Fibroblast of pulmonary artery (primary cell): ENCODE data around the gene INF2.

Experiments used
- DNase-seq: peaks from one replicate; pipeline ENCODE4 v3.0.0-alpha.2; 2010; ENCODE audit warnings: low read depth
- H3K4me3 ChIP-seq: replicated peaks from 2 replicates; pipeline ENCODE4 v1.5.1; 2011; ENCODE audit warnings: low read depth, mild to moderate bottlenecking, control low read depth, low read length, moderate library complexity
- TF ChIP-seq, protein P1 (sequence below): IDR thresholded peaks from 2 replicates; pipeline ENCODE4 v1.5.1; 2011; ENCODE audit warnings: mild to moderate bottlenecking, control low read depth, low read length, inconsistent platforms; ENCODE audit errors: missing control alignments

INF2 gene

DNA sequence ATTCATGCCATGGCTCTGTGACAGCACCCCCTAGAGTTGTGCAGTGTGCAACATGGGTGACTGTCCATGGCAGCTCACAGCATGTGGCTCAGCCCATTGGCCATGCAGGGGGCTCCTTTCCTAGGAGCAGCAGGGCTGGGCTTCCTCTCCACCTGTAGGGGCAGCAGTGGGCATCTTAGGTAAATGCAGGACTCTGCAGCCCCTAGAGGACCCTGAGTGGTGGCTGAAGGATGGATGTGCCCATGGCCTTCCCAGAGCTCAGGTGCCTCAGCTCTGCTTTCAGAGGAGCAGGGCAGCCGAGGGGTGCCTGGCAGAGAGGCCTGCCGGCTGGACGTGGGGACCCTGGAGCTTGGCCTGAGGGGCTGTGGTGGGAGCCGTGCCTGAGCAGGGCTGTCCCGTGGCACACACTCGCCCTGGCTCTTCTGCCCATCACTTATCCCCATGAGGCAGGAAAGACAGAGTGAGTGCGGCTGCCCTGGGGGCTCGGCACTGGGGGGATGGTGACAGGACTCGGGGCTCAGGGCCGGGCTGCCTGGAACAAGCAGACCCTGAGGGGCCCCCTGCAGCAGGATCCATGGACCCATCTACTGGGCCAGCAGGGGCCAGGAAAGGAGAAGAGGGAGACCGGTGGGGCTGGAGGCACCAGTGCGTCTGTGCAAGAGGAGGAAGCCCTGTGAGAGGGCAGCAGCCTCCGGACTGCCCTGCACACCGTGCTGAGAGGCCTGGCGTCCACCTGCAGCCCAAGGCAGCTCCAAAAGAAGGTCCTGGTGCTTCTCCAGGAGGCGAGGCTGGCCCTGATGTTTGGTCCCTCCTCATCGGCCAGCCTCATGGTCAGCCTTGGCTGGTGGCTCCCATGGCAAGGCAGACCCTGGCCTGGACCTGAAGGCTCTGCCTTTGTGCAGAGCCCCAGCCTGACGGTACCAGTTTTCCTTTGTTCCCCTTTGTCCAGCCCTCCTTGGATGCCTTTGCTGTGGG, 42.2 kb downstream of the INF2 start:
- TF ChIP-seq, protein P1, sequence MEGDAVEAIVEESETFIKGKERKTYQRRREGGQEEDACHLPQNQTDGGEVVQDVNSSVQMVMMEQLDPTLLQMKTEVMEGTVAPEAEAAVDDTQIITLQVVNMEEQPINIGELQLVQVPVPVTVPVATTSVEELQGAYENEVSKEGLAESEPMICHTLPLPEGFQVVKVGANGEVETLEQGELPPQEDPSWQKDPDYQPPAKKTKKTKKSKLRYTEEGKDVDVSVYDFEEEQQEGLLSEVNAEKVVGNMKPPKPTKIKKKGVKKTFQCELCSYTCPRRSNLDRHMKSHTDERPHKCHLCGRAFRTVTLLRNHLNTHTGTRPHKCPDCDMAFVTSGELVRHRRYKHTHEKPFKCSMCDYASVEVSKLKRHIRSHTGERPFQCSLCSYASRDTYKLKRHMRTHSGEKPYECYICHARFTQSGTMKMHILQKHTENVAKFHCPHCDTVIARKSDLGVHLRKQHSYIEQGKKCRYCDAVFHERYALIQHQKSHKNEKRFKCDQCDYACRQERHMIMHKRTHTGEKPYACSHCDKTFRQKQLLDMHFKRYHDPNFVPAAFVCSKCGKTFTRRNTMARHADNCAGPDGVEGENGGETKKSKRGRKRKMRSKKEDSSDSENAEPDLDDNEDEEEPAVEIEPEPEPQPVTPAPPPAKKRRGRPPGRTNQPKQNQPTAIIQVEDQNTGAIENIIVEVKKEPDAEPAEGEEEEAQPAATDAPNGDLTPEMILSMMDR = peak; percentile 39
- no peak overlapping the region for H3K4me3 ChIP-seq
- no peak for DNase-seq

DNA sequence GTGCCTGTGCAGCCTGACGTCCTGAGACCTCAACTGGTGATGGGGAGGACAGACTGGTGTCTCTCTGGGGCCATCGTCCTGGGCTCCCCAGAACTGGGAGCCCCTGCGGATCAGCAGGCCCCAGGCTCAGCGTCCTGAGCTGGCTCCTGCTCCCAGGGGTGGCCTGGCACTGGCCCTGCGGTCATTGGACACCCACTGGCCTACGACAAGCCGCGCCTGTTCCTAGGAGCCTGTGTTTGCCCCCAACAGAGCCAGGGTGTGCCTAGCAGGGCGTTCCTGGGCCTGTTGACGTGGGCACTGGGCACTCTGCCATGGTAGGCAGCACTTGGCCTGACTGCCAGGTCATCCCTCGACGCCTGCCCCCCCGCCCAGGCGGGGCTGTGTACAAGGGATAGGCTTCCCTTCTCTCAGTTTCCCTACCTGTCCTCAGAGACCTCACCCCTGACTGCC, 43.0 kb downstream of the INF2 start:
- no peak overlapping the region for H3K4me3 ChIP-seq
- no peak for DNase-seq

DNA sequence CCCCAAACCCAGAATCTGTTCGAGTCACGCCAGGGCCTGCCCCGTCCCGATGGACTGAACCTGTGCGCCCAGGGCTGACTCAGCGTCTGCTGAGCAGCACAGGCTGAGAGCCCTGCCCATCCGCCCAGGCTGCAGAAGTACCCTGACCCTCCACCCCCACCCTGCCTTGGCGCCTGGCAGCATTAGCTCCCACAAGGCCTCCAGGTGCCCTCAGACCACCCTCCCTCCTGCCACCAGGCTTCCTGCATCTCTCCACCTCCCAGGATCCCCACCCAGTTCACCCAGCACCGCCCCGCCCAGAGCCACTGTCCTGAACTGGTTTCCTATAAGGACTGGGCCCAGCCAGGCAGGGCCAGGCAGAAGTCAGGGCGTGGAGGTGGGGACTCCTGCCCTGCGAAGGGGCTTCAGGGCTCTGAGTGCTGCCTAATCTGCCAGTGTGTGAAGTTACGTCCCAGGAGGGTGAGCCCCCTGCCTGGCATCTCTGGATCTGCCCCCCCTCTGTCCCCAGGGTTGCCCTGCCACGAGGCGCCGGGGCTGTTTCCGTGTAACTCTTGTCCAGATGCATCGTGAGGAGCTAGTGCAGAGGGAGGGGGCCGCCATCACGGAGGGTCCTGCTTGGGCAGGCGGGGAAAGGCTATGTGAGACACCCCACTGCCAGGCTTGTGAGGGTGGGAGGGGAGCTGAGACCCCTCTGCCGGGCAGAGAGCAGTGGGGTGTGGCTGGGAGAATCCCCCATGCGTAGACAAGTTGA, 43.7 kb downstream of the INF2 start:
- H3K4me3 ChIP-seq = no peak overlapping the region
- no peak for DNase-seq
- TF ChIP-seq, protein P1 = no peak

More for the DNA sequence above, 43.0 kb downstream of the INF2 start:
- TF ChIP-seq, protein P1 = no peak

DNA sequence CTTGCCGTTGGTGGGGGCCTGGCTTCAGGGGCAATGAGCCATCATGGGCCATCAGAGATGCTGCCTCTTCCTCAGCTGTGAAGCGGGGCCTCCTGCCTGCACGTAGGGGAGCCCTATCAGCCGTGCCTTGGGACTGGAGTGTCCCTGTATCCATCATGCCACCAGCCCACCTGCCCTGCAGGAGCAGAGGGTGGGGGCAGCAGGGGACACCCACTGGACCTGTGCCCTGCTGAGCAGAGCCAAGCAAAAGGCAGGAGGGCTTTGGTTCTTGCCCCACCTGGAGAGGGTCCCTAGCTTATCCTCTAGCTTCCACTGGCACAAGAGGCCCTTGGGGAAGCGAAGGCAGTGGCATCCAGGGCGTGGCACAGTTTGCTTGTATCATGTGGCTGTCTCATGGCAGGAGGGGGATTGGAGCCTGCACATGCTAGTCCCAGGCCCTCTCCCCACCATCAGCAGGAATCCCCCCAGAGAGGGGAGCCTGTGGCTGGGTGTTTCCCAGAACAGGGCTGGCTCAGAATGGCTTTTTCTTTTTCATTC, 44.7 kb downstream of the INF2 start:
- TF ChIP-seq, protein P1 = no peak
- no peak overlapping the region for H3K4me3 ChIP-seq
- DNase-seq = no peak

DNA sequence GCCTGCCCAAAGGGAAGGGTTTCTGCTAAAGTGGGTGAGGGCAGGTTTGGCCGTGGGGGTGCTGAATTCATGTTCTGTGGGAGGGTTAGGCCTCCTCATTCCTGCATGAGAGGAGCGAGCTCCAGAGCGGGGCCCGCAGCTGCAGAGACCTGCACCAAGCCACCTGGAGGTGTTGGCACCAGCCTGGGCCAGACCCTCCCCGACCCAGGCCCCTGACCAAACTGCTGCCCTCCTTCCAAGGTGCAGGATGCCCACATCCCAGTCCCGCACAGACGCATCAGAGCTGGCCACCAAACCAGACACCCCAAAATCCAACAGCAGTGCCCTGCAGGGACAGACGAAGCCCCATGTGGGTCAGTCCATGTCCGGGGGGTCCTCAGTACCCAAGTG, 45.2 kb downstream of the INF2 start:
- TF ChIP-seq, protein P1 = no peak
- no peak for DNase-seq
- no peak overlapping the region for H3K4me3 ChIP-seq

DNA sequence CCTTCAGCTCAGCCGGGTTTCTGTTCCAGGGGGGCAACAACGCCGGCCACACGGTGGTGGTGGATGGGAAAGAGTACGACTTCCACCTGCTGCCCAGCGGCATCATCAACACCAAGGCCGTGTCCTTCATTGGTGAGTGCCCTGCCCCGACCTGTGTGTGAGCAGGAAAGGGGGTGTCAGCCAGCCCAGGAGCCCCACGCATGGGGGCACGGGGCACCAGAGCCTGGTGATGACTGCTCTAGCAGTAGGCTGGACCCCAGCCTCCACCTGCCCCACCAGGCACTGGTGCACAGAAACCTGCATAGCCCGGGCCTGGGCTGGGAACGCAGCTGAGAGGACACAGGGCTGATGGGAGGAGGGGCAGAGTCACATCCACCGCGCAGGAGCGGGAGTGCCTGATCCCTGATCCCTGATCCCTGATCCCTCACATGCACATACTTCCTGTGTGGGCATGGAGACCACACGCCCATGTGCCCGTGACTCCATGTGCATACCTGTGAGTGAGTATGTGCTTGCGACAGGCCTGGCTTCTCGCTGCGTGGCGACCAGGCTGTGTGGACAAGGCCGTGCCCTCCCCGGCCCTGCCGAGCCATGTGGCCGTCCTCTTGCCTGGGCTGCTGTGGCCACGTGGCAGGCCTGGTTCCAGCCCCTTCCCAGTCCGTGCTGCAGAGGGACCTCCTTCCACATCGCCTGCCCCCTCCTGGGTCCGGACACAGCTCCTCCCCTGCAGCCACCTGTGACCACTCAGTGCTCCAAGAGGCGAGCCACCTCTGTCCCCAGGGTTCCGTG, 45.8 kb downstream of the INF2 start:
- no peak for DNase-seq
- no peak overlapping the region for H3K4me3 ChIP-seq
- TF ChIP-seq, protein P1 = no peak
